Kasumi-1 (cell line): ENCODE measurements around the gene TANGO6.
"Not testable (repeated sequence)": the region's sequence is repeated elsewhere in the genome, so short reads cannot be mapped to it uniquely, and the experiment has no call there.

Experiments
- DNase-seq, 2 experiments: peaks; one replicate each; lab custom pipeline; 2025; lab: John Stamatoyannopoulos, UW

The TANGO6 gene

GRCh38 chr16:69012906-69013305 lies 169.6 kb downstream of the TANGO6 start:
- no peak for DNase-seq

GRCh38 chr16:69013991-69014390 lies 170.7 kb downstream of the TANGO6 start:
- DNase-seq: no peak

- DNase-seq: no peak
These were observed 171.5 kb downstream of the TANGO6 start for GRCh38 chr16:69014811-69015210.

- DNase-seq: peak; percentile 19 to 42
These were observed 173.9 kb downstream of the TANGO6 start for GRCh38 chr16:69017036-69017783.

- DNase-seq: no peak
These were observed 176.5 kb downstream of the TANGO6 start for GRCh38 chr16:69019811-69020210.

- no peak for DNase-seq
These were observed 185.8 kb downstream of the TANGO6 start for GRCh38 chr16:69029121-69029520.

GRCh38 chr16:69031877-69032301 lies 188.6 kb downstream of the TANGO6 start:
- no peak for DNase-seq

- no peak for DNase-seq
These were observed 190.0 kb downstream of the TANGO6 start for GRCh38 chr16:69033151-69033949.

GRCh38 chr16:69035375-69035774 lies 192.0 kb downstream of the TANGO6 start:
- no peak for DNase-seq

- DNase-seq: no peak
These were observed 193.2 kb downstream of the TANGO6 start for GRCh38 chr16:69036399-69037091.

- DNase-seq: no peak
These were observed 194.2 kb downstream of the TANGO6 start for GRCh38 chr16:69037373-69038160.

- DNase-seq: no peak
These were observed 196.1 kb downstream of the TANGO6 start for GRCh38 chr16:69039333-69039941.

- DNase-seq: no peak
These were observed 197.0 kb downstream of the TANGO6 start for GRCh38 chr16:69040144-69040909.

- DNase-seq: no peak
These were observed 205.2 kb downstream of the TANGO6 start for GRCh38 chr16:69048328-69049120.

- no peak for DNase-seq
These were observed 205.8 kb downstream of the TANGO6 start for GRCh38 chr16:69049146-69049545.

GRCh38 chr16:69049603-69050375 lies 206.5 kb downstream of the TANGO6 start:
- DNase-seq: no peak

- DNase-seq: not testable (repeated sequence)
These were observed 208.1 kb downstream of the TANGO6 start for GRCh38 chr16:69051517-69051830.

GRCh38 chr16:69055008-69055407 lies 211.7 kb downstream of the TANGO6 start:
- DNase-seq: no peak

GRCh38 chr16:69055980-69056379 lies 212.6 kb downstream of the TANGO6 start:
- no peak for DNase-seq
